Thyroid gland (tissue), 4 donors: ENCODE measurements around the gene DDA1. TPM values are rescaled to one million over a fixed set of nuclear protein-coding genes. Genes with fewer than 3 reads are reported as not detected.

ENCODE experiments used
- DNase-seq, 2 donors: peaks; one replicate each; pipeline ENCODE4 v3.0.0-alpha.2; 2019
- H3K27ac ChIP-seq, 3 donors: fragments of 200-600 bp; sonication (generic); 1 replicate in 2 of 3; 2 replicates in 1 of 3; pipeline ENCODE4 v1.5.1; 2016 to 2019; ENCODE audit warnings: mild to moderate bottlenecking in 1 of 3, moderate library complexity in 1 of 3
- H3K27me3 ChIP-seq: fragments of 200-600 bp; sonication (generic); one replicate; pipeline ENCODE4 v1.5.1; 2019
- H3K36me3 ChIP-seq, 2 donors: fragments of 200-600 bp; sonication (generic); one replicate each; pipeline ENCODE4 v1.5.1; 2016 to 2019
- H3K4me1 ChIP-seq, 2 donors: fragments of 200-600 bp; sonication (generic); one replicate each; pipeline ENCODE4 v1.5.1; 2017 to 2019
- H3K4me3 ChIP-seq, 3 donors: fragments of 200-600 bp; sonication (generic); replicated peaks in 1 of 3; 1 replicate in 2 of 3; 2 replicates in 1 of 3; pipeline ENCODE4 v1.5.1; 2016; ENCODE audit warnings: mild to moderate bottlenecking in 1 of 3
- H3K9me3 ChIP-seq: fragments of 200-600 bp; sonication (generic); one replicate; pipeline ENCODE4 v1.5.1; 2017
- POLR2A ChIP-seq, 2 donors: fragments of 450-650 bp; IDR thresholded peaks; one replicate each; pipeline ENCODE4 v1.6.1; 2017; ENCODE audit warnings: antibody characterized with exemption in 2 of 2, mild to moderate bottlenecking in 2 of 2, moderate library complexity in 1 of 2
- WGBS, 2 donors: methylation state at CpG; one replicate each; pipeline ENCODE4 v1.1.5; 2017; 5-methylcytosine and 5-hydroxymethylcytosine counted together
- intact Hi-C: fragments of 100-400 bp; cut with DNase I; formaldehyde crosslinking; loops from one replicate; pipeline ENCODE4 v1.15.1; 2023
- total RNA-seq, 4 donors: library from RNA; depleted of rRNA; stranded (reverse); fragments of >200 nt; gene quantifications; one replicate each; pipeline ENCODE4 v1.2.3, GENCODE V29; 2016
- TF ChIP-seq, protein P1 (sequence below), 6 experiments: fragments of 200-600 bp in 3 of 6; fragments of 450-650 bp in 3 of 6; sonication (generic) in 3 of 6; IDR thresholded peaks; one replicate each; pipeline ENCODE4 v1.5.1; 2016 to 2019; ENCODE audit warnings: antibody characterized with exemption in 6 of 6, mild to moderate bottlenecking in 2 of 6, inconsistent platforms in 1 of 6, moderate library complexity in 1 of 6

The DDA1 gene
- total RNA-seq, 4 donors from 2014 or later, result 14.5 to 40.4 (median 20.1) TPM

DNA sequence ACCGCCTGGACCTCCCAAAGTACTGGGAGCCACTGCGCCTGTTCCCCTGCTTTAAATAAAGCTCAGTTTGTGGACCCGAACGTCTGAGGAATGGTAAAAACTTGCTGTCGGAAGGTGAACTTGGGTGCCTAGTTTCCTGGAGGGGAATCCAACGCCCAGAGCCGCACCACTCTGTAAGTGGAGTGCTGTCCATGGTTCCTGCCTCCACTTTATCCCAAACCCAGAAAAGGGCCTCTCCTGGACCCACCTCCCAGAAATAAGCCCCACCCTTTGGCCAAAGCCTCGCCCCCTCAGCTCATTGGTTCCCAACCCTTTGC lies 23.0 kb downstream of the DDA1 start:
- Histone ChIP-seq H3K36me3 (no peaks in the 10 kb centered on the region), H3K9me3 (no peaks in the 10 kb centered on the region), H3K27ac (no peak overlapping the region), H3K4me3 (no peak overlapping the region), H3K4me1 (peaks cover 22 to 41% of the 10 kb centered on the region in 2 donors), H3K27me3 (no peaks in the 10 kb centered on the region)
- intact Hi-C loops, result no loop called here
- TF ChIP-seq, protein P1, sequence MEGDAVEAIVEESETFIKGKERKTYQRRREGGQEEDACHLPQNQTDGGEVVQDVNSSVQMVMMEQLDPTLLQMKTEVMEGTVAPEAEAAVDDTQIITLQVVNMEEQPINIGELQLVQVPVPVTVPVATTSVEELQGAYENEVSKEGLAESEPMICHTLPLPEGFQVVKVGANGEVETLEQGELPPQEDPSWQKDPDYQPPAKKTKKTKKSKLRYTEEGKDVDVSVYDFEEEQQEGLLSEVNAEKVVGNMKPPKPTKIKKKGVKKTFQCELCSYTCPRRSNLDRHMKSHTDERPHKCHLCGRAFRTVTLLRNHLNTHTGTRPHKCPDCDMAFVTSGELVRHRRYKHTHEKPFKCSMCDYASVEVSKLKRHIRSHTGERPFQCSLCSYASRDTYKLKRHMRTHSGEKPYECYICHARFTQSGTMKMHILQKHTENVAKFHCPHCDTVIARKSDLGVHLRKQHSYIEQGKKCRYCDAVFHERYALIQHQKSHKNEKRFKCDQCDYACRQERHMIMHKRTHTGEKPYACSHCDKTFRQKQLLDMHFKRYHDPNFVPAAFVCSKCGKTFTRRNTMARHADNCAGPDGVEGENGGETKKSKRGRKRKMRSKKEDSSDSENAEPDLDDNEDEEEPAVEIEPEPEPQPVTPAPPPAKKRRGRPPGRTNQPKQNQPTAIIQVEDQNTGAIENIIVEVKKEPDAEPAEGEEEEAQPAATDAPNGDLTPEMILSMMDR (IDR thresholded peaks at IDR 0.05), result no peak
- TF ChIP-seq POLR2A (IDR thresholded peaks at IDR 0.05), result no peak
- DNase-seq, result no peak
- WGBS, 2 donors, result 85 to 92% methylated on average over 8 of the region's 8 CpGs

DNA sequence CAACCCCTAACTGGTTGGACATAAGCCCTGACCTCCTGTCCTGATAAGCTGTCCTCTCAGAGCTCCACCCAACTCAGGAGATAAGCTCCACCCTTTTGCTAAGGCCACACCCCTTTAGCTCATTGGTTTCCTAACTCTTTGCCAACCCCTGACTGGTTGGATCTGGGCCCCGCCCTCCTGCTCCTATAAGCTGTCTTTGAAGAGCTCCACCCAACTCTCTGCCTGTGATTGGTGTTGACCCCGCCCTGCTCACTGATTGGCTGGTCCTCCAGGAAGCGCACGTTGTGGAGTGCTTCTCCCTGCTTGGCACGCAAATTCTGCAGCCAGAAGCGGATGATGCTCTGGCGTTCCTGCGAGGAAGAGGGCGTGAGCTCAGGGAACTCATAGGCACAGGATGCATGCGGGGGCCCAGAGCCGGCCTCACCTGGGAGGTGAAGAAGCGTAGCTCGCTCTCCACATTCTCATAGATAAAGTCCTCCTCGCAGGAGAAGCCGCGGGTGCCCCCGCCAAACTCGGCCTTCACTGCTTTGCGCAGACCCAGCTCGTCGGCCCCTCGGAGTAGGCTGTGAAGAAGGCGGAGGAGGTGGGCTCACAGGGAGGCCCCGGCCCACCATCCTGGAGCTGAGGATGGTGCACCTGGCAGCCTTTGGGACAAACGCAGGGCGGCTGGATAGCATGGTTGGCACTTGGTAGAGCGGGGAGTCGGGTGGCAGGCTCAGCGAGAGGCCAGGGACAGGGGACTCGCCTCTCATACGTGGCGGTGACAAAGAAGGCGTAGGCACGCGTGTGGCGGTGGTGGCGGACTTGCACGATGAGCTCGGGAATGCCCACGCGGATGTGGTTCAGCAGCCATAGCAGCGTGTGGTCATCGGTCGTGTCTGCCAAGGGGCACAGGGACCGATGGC lies 23.6 kb downstream of the DDA1 start:
- Histone ChIP-seq H3K27me3 (no peaks in the 10 kb centered on the region), H3K4me3 (no peak overlapping the region), H3K9me3 (no peaks in the 10 kb centered on the region), H3K4me1 (peaks cover 26 to 39% of the 10 kb centered on the region in 2 donors), H3K27ac (no peak overlapping the region), H3K36me3 (no peaks in the 10 kb centered on the region)
- no peak for DNase-seq
- intact Hi-C loops, result no loop called here
- TF ChIP-seq POLR2A (IDR thresholded peaks at IDR 0.05), result no peak
- TF ChIP-seq, protein P1 (IDR thresholded peaks at IDR 0.05), result no peak
- 96 to 97% methylated on average over 41 to 45 of the region's 45 CpGs for WGBS, 2 donors

DNA sequence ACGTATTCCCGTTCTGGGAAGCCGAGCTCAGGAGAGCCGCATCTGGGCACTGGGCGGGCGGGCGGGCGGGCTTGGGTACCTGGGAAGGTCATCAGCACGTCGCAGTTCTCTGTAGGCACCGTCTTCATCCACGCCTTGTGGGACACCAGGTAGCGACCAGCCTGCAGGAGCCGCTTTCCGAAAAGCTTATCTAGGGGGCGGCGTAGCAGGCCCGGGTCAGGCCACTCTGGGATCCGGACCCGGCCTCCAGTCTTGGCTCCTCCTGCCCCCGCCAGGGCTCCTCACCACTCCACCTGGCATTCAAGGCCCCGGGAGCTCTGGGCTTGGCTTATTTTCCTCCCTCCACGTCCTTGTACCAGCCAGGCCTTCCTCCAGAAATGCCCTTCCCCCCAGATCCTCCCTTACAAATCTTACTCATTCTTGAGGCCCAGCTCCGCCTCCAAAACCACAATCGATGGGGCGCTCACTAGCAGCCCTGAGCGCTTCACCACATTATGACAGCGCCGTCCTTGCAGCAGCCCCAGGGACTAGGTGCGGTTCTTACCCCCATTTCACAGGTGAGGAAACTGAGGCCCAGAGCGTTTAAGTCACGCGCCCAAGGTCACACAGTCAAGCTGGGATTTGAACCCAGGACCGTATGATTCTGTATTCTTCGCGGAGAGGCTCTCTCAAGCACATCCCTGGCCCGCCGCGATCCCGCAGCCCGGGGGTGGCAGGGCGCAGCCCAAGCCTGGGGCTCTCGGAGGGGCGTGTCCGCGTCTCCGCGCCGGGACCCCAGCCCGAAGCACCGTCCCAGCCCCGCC lies 24.4 kb downstream of the DDA1 start:
- H3K4me3 ChIP-seq, result peak overlapping the region; percentile 28 to 91 (median 60)
- TF ChIP-seq POLR2A (IDR thresholded peaks at IDR 0.05), result no peak
- TF ChIP-seq, protein P1 (IDR thresholded peaks at IDR 0.05), result no peak
- no peak for DNase-seq
- no peaks in the 10 kb centered on the region for H3K27me3 ChIP-seq
- peaks cover 25 to 37% of the 10 kb centered on the region in 2 donors for H3K4me1 ChIP-seq
- H3K27ac ChIP-seq, result peak overlapping the region in 1 of 3 donors; percentile 69
- intact Hi-C loops, result no loop called here
- no peaks in the 10 kb centered on the region for H3K36me3 ChIP-seq
- WGBS, 2 donors, result 44 to 63% methylated on average over 24 to 30 of the region's 52 CpGs
- no peaks in the 10 kb centered on the region for H3K9me3 ChIP-seq

DNA sequence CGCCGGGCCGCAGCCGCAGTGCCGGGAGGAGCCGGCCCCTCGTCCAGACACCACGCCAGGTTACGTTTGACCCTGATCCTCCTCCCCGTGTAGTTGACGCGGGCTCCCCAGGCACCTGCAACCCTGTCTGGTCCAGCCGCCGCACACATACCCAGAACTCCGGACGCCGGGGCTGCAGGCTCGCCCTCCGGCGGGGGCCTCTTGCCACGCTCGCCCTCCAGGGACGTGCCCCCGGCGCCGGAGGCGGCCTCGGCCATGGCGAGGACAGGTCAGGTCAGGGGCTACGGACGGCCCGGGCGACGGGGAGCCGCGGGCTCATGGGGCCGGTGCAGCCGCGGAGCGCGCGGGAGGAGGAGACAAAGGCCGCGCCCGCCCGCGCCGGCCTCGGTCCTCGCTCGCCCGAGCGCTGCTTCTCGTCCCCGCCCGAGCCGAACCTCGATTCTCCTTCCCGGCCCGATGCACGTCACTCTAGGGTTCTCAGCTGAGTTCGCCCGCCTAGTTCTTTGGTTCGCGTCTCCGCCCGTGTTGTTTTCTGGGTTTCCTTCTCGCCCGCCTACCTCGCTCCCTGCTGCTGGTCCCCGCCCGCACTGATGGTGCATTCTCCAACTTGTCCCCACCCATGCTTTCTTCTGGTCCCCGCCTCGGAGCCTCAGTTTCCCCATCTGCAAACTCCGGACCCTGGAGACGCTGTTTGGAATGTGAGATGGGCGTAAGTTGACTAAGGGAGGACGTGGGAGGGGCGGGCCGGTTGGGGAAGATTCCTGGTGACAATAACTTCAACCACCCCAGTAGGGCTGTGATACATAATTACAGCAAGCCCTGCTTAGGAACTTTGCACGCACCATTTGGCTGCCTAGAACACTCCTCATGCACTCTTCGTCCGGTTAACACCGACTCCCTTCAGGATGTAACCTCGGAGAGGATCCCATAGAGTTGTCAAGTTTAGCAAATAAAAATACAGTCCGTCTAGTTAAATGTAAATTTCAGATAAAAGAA lies 25.3 kb downstream of the DDA1 start, which contains the start of gene ANO8:
ANO8 (minus strand) TSS at position 442 of the 996 bp plus-strand sequence; CDS start at position 257, 185 bp downstream.
- intact Hi-C loops, result no loop called here
- WGBS, 2 donors, result 4 to 5% methylated on average over 27 to 32 of the region's 86 CpGs
- H3K4me1 ChIP-seq, result peaks cover 22 to 32% of the 10 kb centered on the region in 2 donors

More for the DNA sequence above, 25.3 kb downstream of the DDA1 start, which contains the start of gene ANO8:
- Histone ChIP-seq H3K4me3 (peak within 1 kb of the TSS; percentile 28 to 91 (median 60)), H3K27me3 (no peaks in the 10 kb centered on the region), H3K9me3 (no peaks in the 10 kb centered on the region), H3K27ac (peak within 1 kb of the TSS in 2 of 3 donors; percentile 40 to 69), H3K36me3 (no peaks in the 10 kb centered on the region)
- TF ChIP-seq, protein P1 (IDR thresholded peaks at IDR 0.05), result no peak
- TF ChIP-seq POLR2A (IDR thresholded peaks at IDR 0.05), result peak in 1 of 2 donors; percentile 61
- DNase-seq, result peak; percentile 90 to 95
